Measurements from ENCODE around the gene PTPRN2.

- TF ChIP-seq CTCF (IDR thresholded peaks at IDR 0.05 in 2 of 3, conservative IDR thresholded peaks at IDR 0.05 in 1 of 3; ENCODE audit: borderline replicate concordance in 1 of 3, insufficient read depth in 1 of 3, low read depth in 2 of 3, low read length in 2 of 3) (no peak), EZH2 (IDR thresholded peaks at IDR 0.05) (no peak), POLR2A (IDR thresholded peaks at IDR 0.05; ENCODE audit: borderline replicate concordance, extremely low read depth, insufficient read depth, insufficient read length) (no peak)
Observed at GRCh38 chr7:158350166-158350900, 237.3 kb downstream of the PTPRN2 start.
